OCI-M2 (cell line): ENCODE results near the gene SETX.

Experiments used
- DNase-seq: peaks from one replicate; lab custom pipeline; 2025; ENCODE audit not compliant: unreplicated experiment; lab: John Stamatoyannopoulos, UW

Gene SETX

DNA sequence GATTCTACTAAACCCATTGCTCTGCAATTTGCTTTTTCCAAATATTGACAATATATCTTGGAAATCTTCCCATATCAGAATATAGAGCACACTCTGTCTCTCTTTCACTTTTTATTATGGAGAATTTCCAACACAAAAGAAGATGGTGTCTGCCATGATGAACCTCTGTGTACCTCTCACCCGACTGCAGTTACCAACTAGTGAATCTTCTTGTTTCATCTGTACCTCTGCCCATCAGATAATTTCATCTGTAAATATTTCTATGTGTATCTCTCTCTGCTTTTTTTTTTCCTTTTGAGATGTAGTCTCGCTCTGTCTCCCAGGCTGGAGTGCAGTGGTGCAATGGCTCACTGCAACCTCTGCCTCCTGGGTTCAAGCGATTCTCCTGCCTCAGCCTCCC, 130.1 kb downstream of the SETX start:
- DNase-seq = no peak

DNA sequence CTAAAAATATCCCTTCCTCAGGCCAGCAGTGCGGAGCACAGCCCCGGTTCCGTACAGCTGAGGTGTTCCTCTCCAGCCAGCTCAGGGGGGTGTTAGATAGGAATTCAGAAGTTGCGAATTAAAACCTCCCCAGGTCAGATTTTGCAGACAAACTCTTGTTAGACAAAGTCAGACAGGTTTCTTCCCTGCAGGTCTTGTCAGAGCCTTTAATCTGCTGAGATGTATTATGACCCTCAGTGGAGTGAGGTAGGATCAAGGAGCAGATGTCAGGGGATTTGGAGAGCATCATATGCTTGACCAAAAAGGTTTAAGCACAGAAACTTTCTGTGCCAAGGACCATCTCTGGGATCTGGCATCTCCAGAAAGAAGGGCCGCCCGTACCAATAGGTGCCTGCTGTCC, 132.8 kb downstream of the SETX start:
- no peak for DNase-seq

- no peak for DNase-seq
These were observed 136.6 kb downstream of the SETX start for GRCh38 chr9:132218208-132218607.

DNA sequence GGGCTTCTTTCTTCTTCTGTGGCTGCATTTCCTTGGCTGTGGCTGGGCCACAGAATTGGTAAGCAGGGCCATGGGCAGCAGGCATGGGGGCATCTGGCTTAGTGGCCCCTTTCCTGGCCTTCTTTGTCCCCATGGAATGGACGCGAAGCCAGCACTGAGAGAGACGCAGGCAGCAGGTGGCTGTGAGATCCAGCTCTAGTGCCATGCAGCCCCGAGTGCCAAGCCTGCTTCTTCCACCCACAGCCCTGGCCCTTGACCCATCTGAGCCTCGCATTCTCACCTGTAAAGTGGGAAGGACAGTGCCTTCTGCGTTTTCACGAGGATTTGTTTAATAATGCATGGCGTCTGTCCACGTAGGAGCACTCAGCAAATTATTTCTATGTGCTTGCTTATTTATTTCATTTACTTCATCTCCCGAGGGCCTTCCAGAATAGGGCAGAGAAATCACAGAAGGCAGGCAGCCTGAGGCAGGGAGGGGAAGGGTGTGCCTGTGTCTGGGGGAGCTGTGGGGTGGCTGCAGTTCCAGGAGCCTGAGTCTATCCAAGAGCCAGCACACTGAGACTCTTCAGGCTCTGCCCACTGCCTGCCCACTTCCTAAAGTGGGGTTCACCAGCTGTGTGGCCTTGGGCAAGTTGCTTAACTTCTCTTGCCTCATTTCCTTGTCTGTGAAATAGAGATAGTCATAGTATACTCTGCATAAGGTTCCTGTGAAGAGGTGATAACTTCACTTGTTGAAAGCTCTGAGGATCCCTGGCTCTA, 137.7 kb downstream of the SETX start:
- no peak for DNase-seq

GRCh38 chr9:132214027-132214622, 140.7 kb downstream of the SETX start:
- no peak for DNase-seq

- DNase-seq = no peak
These were observed 143.2 kb downstream of the SETX start for GRCh38 chr9:132211570-132211969.
